Smooth muscle cell (in vitro differentiated cells): ENCODE results near the gene SRC. TPM values are rescaled to one million over a fixed set of nuclear protein-coding genes. Genes with fewer than 3 reads are reported as not detected.

Experiments used
- DNase-seq: peaks from one replicate; lab custom pipeline; 2025; ENCODE audit not compliant: unreplicated experiment; lab: John Stamatoyannopoulos, UW
- H2AFZ ChIP-seq: fragments of 200-600 bp; sonication (generic); 2 replicates; pipeline ENCODE4 v1.6.0; 2016; ENCODE audit warnings: antibody characterized with exemption, low read depth, mild to moderate bottlenecking
- H3F3A ChIP-seq: fragments of 200-600 bp; sonication (generic); 2 replicates; pipeline ENCODE4 v1.6.0; 2017; ENCODE audit warnings: antibody characterized with exemption, low read depth
- H3K27ac ChIP-seq: fragments of 200-600 bp; sonication (generic); 2 replicates; pipeline ENCODE4 v1.5.1; 2016; ENCODE audit warnings: low read depth, mild to moderate bottlenecking
- H3K27me3 ChIP-seq: fragments of 200-600 bp; sonication (generic); 2 replicates; pipeline ENCODE4 v1.6.1; 2016; ENCODE audit warnings: low read depth, mild to moderate bottlenecking
- H3K36me3 ChIP-seq: fragments of 200-600 bp; sonication (generic); 2 replicates; pipeline ENCODE4 v1.5.1; 2016; ENCODE audit warnings: low read depth
- H3K4me1 ChIP-seq: fragments of 200-600 bp; sonication (generic); 2 replicates; pipeline ENCODE4 v1.5.1; 2016; ENCODE audit warnings: low read depth
- H3K4me2 ChIP-seq: fragments of 200-600 bp; sonication (generic); 2 replicates; pipeline ENCODE4 v1.6.0; 2016; ENCODE audit warnings: mild to moderate bottlenecking
- H3K4me3 ChIP-seq: fragments of 200-600 bp; sonication (generic); 2 replicates; pipeline ENCODE4 v1.5.1; 2016; ENCODE audit warnings: mild to moderate bottlenecking
- H3K79me2 ChIP-seq: fragments of 200-600 bp; sonication (generic); 2 replicates; pipeline ENCODE4 v1.6.0; 2016; ENCODE audit warnings: low read depth, mild to moderate bottlenecking
- H3K9ac ChIP-seq: fragments of 200-600 bp; sonication (generic); 2 replicates; pipeline ENCODE4 v1.6.0; 2016; ENCODE audit warnings: low read depth
- H3K9me3 ChIP-seq: fragments of 200-600 bp; sonication (generic); replicated peaks from 2 replicates; pipeline ENCODE4 v1.5.1; 2016; ENCODE audit warnings: low read depth
- H4K20me1 ChIP-seq: fragments of 200-600 bp; sonication (generic); 2 replicates; pipeline ENCODE4 v1.6.0; 2016; ENCODE audit warnings: low read depth
- CTCF ChIP-seq: fragments of 200-600 bp; sonication (generic); IDR thresholded peaks from 2 replicates; pipeline ENCODE4 v1.5.1; 2017; ENCODE audit warnings: borderline replicate concordance, mild to moderate bottlenecking, antibody characterized with exemption; ENCODE audit not compliant: insufficient read depth, poor library complexity, severe bottlenecking
- WGBS: methylation state at CpG from one replicate; pipeline ENCODE4 v1.1.7; 2016; ENCODE audit warnings: low lambda C conversion rate; 5-methylcytosine and 5-hydroxymethylcytosine counted together
- polyA plus RNA-seq: library from polyadenylated mRNA; unstranded; fragments of >200 nt; fragmentation: Nextera tagmentation; extraction: Ambion mirVana; gene quantifications from 2 replicates; pipeline ENCODE4 v1.2.1, GENCODE V29; 2016
- total RNA-seq: library from RNA; depleted of rRNA; stranded (reverse); fragments of >200 nt; gene quantifications from 2 replicates; pipeline ENCODE4 v1.2.3, GENCODE V29; 2014

The SRC gene
- total and polyA plus RNA-seq, 2 experiments from 2014 or later = 26.0 to 36.5 TPM

- no peak for DNase-seq
- peaks cover 92% of the 10 kb centered on the region for H4K20me1 ChIP-seq
- no peak overlapping the region for H3K9ac ChIP-seq
Observed at GRCh38 chr20:37362231-37362792, 16.4 kb downstream of the SRC start.

GRCh38 chr20:37362821-37363220, 16.9 kb downstream of the SRC start:
- H2AFZ ChIP-seq = no peak overlapping the region
- H3F3A ChIP-seq = no peaks in the 10 kb centered on the region
- H3K27me3 ChIP-seq = no peaks in the 10 kb centered on the region
- no peak for DNase-seq
- WGBS = 96% methylated on average over 9 of the region's 9 CpGs
- no peak overlapping the region for H3K4me2 ChIP-seq
- H3K4me1 ChIP-seq = peaks cover 4% of the 10 kb centered on the region
- H4K20me1 ChIP-seq = peaks cover 92% of the 10 kb centered on the region
- no peak overlapping the region for H3K4me3 ChIP-seq
- H3K9ac ChIP-seq = no peak overlapping the region
- H3K79me2 ChIP-seq = peaks cover 95% of the 10 kb centered on the region
- no peaks in the 10 kb centered on the region for H3K9me3 ChIP-seq
- TF ChIP-seq CTCF = no peak
- H3K36me3 ChIP-seq = peaks cover 8% of the 10 kb centered on the region
- H3K27ac ChIP-seq = no peak overlapping the region

More at GRCh38 chr20:37362231-37362792, 16.4 kb downstream of the SRC start:
- TF ChIP-seq CTCF = no peak
- H3K27me3 ChIP-seq = no peaks in the 10 kb centered on the region
- 91% methylated on average over 10 of the region's 10 CpGs for WGBS
- H3K79me2 ChIP-seq = peaks cover 95% of the 10 kb centered on the region
- H2AFZ ChIP-seq = no peak overlapping the region
- peaks cover 8% of the 10 kb centered on the region for H3K36me3 ChIP-seq
- no peak overlapping the region for H3K27ac ChIP-seq
- H3K4me2 ChIP-seq = no peak overlapping the region
- no peak overlapping the region for H3K4me3 ChIP-seq
- no peaks in the 10 kb centered on the region for H3F3A ChIP-seq
- peaks cover 4% of the 10 kb centered on the region for H3K4me1 ChIP-seq
- no peaks in the 10 kb centered on the region for H3K9me3 ChIP-seq

GRCh38 chr20:37363221-37364012, 17.5 kb downstream of the SRC start:
- peaks cover 89% of the 10 kb centered on the region for H4K20me1 ChIP-seq

More at GRCh38 chr20:37363221-37364012, 17.5 kb downstream of the SRC start:
- Histone ChIP-seq H3K4me2 (no peak overlapping the region), H3F3A (no peaks in the 10 kb centered on the region), H3K36me3 (peaks cover 8% of the 10 kb centered on the region), H3K79me2 (peaks cover 95% of the 10 kb centered on the region), H3K9ac (no peak overlapping the region), H3K27ac (no peak overlapping the region), H2AFZ (no peak overlapping the region), H3K4me3 (no peak overlapping the region), H3K27me3 (no peaks in the 10 kb centered on the region), H3K9me3 (no peaks in the 10 kb centered on the region), H3K4me1 (peaks cover 4% of the 10 kb centered on the region)
- 94% methylated on average over 23 of the region's 24 CpGs for WGBS
- no peak for DNase-seq
- TF ChIP-seq CTCF = no peak
